GM19035 (cell line): Measurements from ENCODE around the gene CAMTA1.

Experiments used
- ATAC-seq: cut with Tn5 transposase; IDR thresholded peaks from one replicate; pipeline ENCODE4 v1.9.1; 2021; ENCODE audit not compliant: unreplicated experiment

The CAMTA1 gene

GRCh38 chr1:7418442-7419080, 633.3 kb downstream of the CAMTA1 start:
- no peak for ATAC-seq

GRCh38 chr1:7420098-7420445, 634.8 kb downstream of the CAMTA1 start:
- ATAC-seq: no peak

- ATAC-seq: no peak
Measured at GRCh38 chr1:7420470-7421100, 635.3 kb downstream of the CAMTA1 start.

- no peak for ATAC-seq
Measured at GRCh38 chr1:7421471-7422075, 636.3 kb downstream of the CAMTA1 start.

- no peak for ATAC-seq
Measured at GRCh38 chr1:7422081-7422480, 636.8 kb downstream of the CAMTA1 start.

GRCh38 chr1:7422561-7422960, 637.3 kb downstream of the CAMTA1 start:
- ATAC-seq: no peak

GRCh38 chr1:7422966-7423365, 637.7 kb downstream of the CAMTA1 start:
- no peak for ATAC-seq

- ATAC-seq: no peak
Measured at GRCh38 chr1:7424352-7424890, 639.2 kb downstream of the CAMTA1 start.

- no peak for ATAC-seq
Measured at GRCh38 chr1:7425229-7425628, 640.0 kb downstream of the CAMTA1 start.

- no peak for ATAC-seq
Measured at GRCh38 chr1:7425771-7426170, 640.5 kb downstream of the CAMTA1 start.

- no peak for ATAC-seq
Measured at GRCh38 chr1:7426780-7427604, 641.7 kb downstream of the CAMTA1 start.

- ATAC-seq: no peak
Measured at GRCh38 chr1:7427605-7428300, 642.5 kb downstream of the CAMTA1 start.

GRCh38 chr1:7429290-7429689, 644.0 kb downstream of the CAMTA1 start:
- no peak for ATAC-seq

GRCh38 chr1:7430047-7430608, 644.9 kb downstream of the CAMTA1 start:
- no peak for ATAC-seq

- ATAC-seq: no peak
Measured at GRCh38 chr1:7430691-7431090, 645.4 kb downstream of the CAMTA1 start.

GRCh38 chr1:7432102-7432899, 647.0 kb downstream of the CAMTA1 start:
- no peak for ATAC-seq

- no peak for ATAC-seq
Measured at GRCh38 chr1:7432900-7433380, 647.7 kb downstream of the CAMTA1 start.

- no peak for ATAC-seq
Measured at GRCh38 chr1:7434566-7434965, 649.3 kb downstream of the CAMTA1 start.

- ATAC-seq: no peak
Measured at GRCh38 chr1:7435276-7436055, 650.2 kb downstream of the CAMTA1 start.
